ENCODE results near the gene DNMT1. TPM values are rescaled to one million over a fixed set of nuclear protein-coding genes. Genes with fewer than 3 reads are reported as not detected.

Gene DNMT1
- total RNA-seq, 1 experiment from 2014 or later: 227 TPM

- 0 out of 7 replicates have a peak overlapping the region, but pooled peaks of 1 of the 3 experiments have one; percentile 28 for H3K27ac Mint-ChIP-seq
- H3K4me2 ChIP-seq (ENCODE audit: insufficient read depth, insufficient read length, low read length): no peak overlapping the region
- TF ChIP-seq CTCF (conservative IDR thresholded peaks at IDR 0.05): no peak
- H4K91ac ChIP-seq (ENCODE audit: insufficient read length, low read depth, low read length): no peak overlapping the region
- no peak overlapping the region for H3K4me3 Mint-ChIP-seq
- no peaks in the 10 kb centered on the region for H3K27me3 Mint-ChIP-seq (ENCODE audit: low read depth)
- H3K79me1 ChIP-seq (ENCODE audit: insufficient read depth, low read depth, low read length, poor library complexity, severe bottlenecking): no peaks in the 10 kb centered on the region
- H3K36me3 Mint-ChIP-seq (ENCODE audit: insufficient read depth in 1 of 3, low read depth in 3 of 3): peaks cover 34 to 88% (median 77%) of the 10 kb centered on the region in 3 experiments
- H3K79me2 ChIP-seq (ENCODE audit: insufficient read depth, low read length): no peaks in the 10 kb centered on the region
- DNase-seq: no peak
- H3K27ac ChIP-seq (ENCODE audit: insufficient read length, low read depth, low read length): no peak overlapping the region
- no peak overlapping the region for H4K8ac ChIP-seq (replicated peaks; ENCODE audit: insufficient read length, low read depth, low read length)
- H3K23ac ChIP-seq (ENCODE audit: insufficient read length, low read depth, low read length): no peak overlapping the region
- no peak overlapping the region for H3T11ph ChIP-seq (ENCODE audit: low read length)
- no CpG with 5 or more reads among the region's 3 CpGs for WGBS (ENCODE audit: extremely low coverage, insufficient read length, low lambda C conversion rate)
- no peaks in the 10 kb centered on the region for H4K20me1 ChIP-seq (ENCODE audit: control insufficient read depth, insufficient read depth, insufficient read length)
- no peak overlapping the region for H4K5ac ChIP-seq (ENCODE audit: insufficient read length, low read depth, low read length)
- no peaks in the 10 kb centered on the region for H3K9me3 ChIP-seq (ENCODE audit: control insufficient read depth, low read depth, low read length)
- no peaks in the 10 kb centered on the region for H3K9me3 Mint-ChIP-seq
- H2AFZ ChIP-seq (ENCODE audit: low read length): no peak overlapping the region
- no peaks in the 10 kb centered on the region for H3K4me1 Mint-ChIP-seq
- H3K27me3 ChIP-seq (ENCODE audit: insufficient read depth, low read length): no peaks in the 10 kb centered on the region
- no peak overlapping the region for H3K18ac ChIP-seq (ENCODE audit: insufficient read length, low read depth, low read length)
- no peak overlapping the region for H2BK5ac ChIP-seq (ENCODE audit: insufficient read length, low read length)
- H3K56ac ChIP-seq (ENCODE audit: insufficient read length, low read depth, low read length): no peak overlapping the region
- H2BK15ac ChIP-seq (ENCODE audit: low read depth, low read length): no peak overlapping the region
- H3K4me1 ChIP-seq (ENCODE audit: insufficient read depth, low read length): no peaks in the 10 kb centered on the region
- no peak overlapping the region for H2BK20ac ChIP-seq (ENCODE audit: low read depth, low read length, poor library complexity, severe bottlenecking)
- no peak overlapping the region for H3K14ac ChIP-seq (ENCODE audit: insufficient read depth, low read length)
- no peak overlapping the region for H3K4ac ChIP-seq (ENCODE audit: low read depth, low read length)
- no peaks in the 10 kb centered on the region for H3K23me2 ChIP-seq (ENCODE audit: insufficient read length, low read depth, low read length, poor library complexity, severe bottlenecking)
- H2BK12ac ChIP-seq (ENCODE audit: insufficient read length, low read depth, low read length): no peak overlapping the region
- no peak overlapping the region for H2AK5ac ChIP-seq (ENCODE audit: insufficient read length, low read length)
- H3K9ac ChIP-seq (ENCODE audit: extremely low read depth, insufficient read length, low read length): no peak overlapping the region
- H2BK120ac ChIP-seq (ENCODE audit: low read depth, low read length, poor library complexity, severe bottlenecking): no peak overlapping the region
Observed at GRCh38 chr19:10163536-10163935, 31.2 kb downstream of the DNMT1 start.

Measured in H9 (cell line).